NCI-H2227 (cell line): ENCODE measurements around the gene ADGRD1.

ENCODE experiments used
- DNase-seq: peaks from one replicate; lab custom pipeline; 2025; ENCODE audit not compliant: unreplicated experiment; lab: John Stamatoyannopoulos, UW

The ADGRD1 gene

DNA sequence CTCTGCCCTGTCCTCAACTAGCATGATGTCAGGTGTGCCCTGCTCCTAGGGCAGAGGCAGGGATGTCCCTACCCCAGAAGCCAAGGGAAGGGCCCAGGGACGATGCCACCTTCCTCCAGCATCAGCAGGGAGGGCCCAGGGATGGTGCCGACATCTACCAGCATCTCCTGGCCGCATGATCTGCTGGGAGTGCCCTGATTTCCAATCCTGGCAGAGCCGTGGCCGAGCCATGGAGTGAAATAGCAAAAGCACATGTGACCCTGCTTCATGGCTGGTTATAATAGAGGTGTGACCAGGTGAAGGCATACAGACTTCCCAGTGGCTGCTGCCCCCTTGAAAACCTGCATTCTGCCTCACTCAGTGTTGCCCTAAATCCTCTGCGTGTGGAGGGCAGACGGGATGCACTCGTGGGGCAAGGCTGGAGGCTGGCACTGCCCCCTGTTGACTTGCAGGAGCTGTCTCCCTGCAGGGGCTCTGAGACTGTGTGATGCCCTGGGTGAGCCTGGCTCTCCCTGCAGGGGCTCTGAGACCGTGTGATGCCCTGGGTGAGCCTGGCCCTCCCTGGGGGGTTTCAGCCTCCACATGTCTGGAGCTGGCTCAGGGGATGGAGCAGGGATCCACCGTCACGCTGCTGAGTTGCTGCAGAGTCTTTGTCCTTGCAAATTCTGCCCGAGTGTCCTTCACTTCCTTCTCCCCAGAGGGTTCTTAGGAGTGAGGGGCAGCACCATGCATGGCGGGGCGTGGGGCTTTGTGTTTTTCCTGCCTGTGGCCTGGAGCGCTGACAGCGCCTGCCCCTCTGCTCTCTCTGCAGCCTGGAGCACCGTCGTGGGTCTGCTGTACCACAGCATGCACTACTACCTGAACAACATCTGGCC, 51.7 kb downstream of the ADGRD1 start:
- DNase-seq, result no peak

DNA sequence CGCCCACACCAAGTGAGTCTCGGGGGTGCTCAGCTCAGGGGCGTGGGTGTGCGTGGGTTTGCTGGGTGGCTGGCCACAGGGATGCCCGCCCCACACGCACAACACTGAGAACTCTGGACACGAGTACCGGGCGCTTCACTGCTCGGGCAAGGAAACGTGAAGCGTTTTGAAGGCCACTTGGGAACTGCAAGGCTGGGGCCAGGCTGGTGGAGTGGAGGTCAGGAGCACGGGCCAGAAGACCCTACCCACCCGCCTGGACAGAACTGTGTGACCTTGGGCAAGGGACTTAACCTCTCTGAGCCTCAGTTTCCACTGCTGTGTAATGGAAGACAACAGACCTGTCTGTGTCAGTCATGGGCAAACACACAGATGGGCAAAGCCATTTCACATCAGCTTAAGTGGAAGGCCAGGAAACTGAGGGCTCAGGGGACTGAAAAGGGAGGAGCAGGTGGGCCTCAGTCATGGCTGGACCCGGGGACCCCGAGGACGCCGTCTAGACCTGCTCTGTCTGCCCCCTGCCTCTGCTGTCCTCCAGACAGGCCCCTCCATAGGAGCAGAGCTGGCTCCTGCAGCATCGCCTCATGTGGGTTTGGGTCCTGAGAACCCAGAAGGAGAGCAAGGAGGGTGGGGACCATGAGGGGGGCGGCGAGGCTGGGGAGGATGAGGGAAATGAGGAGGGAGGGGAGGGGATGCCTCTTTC, 52.5 kb downstream of the ADGRD1 start:
- DNase-seq, result no peak

DNA sequence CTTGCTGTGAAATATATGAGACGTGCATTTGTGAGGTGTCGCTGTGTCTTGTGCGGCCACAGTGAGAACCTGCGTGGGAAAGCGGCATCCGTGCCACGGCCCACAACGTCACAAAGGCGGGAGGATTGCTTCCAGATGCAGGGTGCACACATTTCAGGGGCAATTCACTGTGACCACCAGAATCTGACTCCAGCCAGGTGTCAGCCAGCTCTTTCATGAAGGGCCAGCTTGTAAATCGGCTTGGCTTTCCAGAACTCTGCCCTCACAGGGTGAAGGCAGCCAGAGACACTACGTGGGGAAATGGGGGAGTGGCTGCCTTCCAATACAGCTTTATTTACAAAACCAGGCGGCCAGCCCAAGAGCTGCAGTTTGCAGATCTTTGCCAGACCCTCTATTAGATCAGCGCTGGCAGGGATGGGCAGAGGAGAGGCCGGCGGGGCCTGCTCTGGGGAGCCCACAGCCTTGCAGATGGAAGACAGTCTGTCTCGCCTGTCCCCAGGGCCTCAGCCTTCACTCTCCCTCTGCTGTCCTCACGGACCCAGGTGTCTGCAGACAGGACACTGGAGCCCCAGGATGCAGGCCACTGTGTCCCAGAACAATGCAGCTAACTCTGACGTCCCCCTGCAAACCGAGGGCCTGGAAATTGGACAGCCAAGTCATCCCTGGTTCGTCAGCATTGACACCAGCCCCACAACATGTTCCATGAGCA, 53.5 kb downstream of the ADGRD1 start:
- no peak for DNase-seq

DNA sequence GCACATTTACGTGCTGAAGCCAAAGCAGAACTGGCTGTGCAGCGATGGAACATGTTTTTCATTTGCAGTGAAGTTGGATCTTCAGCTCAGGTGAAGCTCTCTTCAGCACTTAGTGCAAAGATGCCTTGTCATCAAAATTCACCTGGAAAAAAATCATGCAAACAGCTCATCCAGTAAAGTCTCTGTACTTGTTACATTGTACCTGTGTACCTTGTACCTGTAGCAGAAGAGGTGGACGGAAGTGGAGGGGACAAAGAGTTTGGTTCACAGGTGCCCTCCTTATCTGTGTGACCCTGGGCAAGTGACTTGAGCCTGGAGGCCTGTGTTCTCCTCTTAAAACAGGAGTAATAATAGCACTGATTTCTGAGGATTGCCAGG, 54.0 kb downstream of the ADGRD1 start:
- DNase-seq, result no peak

DNA sequence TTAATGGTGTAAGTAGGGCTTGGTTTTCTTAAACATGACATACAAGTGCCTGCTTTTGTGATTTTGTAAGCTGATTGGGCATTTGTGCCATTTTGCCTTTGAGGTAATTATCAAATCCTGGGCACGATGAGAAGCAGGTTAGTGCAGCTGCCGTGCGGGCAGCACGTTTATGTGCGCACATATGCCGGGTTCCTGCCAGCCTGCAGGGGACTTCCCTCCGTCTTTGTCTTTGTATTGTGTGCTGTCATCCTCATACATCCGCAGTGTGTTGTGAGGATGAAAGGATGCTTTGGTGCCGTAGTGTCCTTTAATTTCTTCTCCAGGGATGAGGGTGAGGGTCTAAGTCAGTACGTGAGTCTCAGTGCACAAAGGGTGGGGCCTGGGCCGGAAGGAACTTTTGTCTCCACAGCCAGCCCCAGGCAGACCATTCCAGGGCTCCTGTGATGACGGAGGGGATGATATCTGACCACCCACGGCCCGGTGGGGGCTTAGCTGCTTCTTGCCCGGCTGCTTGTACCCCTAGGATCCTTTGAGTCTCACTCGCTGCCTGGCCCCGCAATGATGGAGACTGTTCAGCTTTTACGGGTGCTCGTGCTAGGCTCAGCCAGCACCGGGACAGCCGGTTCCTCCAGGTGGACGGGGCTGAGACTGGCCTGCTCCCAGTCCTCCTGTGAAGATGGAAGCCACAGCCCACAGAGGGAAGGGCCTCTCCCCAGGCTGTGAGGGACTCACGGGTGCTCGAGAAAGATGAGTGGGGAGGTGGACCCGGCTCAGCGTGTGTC, 54.6 kb downstream of the ADGRD1 start:
- DNase-seq, result no peak

DNA sequence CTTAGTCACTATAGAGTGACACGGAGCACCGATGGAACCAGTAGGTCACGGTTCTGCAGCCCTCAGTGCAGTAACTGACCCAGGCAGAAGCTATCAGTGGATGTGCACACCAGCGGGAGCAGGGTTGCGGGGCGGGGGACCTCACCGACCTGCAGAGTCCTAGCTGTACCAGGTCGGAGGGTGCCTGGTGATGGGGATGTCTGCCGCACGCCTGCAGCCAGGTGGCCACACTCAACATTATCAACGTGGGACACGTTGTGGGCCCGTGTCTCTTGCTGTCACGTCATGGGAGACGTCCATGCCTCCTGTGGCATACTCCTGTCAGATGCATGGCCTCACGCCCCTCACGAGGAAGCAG, 55.2 kb downstream of the ADGRD1 start:
- no peak for DNase-seq

DNA sequence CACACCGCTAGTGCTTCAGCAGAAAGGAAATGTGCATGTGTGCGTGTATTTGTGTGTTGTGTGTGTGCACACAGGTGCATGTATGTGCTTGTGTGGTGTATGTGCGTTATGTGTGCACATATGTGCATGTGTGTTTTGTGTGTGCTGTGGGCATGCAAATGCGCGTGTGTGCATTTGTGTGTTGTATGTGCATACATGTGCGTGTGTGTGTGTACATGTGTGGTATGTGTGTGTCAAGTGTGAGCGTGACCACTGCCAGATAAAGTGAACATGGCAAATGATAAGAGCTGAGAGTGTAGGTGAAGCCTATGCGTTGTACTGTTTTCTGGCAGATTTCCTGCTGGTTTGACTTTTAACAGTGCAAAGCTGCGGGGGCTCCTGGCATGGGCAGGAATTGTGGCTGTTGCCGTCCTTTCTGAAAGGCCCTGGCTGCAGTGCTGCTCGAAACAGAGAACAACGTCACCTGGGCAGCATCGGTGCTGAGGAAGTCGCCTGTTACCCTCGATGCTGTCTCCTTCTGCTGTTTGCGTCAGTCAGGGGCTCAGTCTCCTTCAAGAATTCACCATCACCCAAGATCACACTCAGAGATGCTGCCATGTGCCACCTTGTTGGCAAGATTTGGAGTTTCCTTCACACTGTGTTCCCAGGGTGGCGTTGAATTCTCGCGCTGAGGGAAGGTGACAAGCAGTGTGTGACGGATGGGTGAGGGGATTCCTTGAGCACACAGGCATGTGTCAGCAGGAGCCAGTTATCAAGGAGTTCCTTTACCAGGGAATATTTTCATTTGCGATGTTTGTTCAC, 56.1 kb downstream of the ADGRD1 start:
- DNase-seq, result no peak

DNA sequence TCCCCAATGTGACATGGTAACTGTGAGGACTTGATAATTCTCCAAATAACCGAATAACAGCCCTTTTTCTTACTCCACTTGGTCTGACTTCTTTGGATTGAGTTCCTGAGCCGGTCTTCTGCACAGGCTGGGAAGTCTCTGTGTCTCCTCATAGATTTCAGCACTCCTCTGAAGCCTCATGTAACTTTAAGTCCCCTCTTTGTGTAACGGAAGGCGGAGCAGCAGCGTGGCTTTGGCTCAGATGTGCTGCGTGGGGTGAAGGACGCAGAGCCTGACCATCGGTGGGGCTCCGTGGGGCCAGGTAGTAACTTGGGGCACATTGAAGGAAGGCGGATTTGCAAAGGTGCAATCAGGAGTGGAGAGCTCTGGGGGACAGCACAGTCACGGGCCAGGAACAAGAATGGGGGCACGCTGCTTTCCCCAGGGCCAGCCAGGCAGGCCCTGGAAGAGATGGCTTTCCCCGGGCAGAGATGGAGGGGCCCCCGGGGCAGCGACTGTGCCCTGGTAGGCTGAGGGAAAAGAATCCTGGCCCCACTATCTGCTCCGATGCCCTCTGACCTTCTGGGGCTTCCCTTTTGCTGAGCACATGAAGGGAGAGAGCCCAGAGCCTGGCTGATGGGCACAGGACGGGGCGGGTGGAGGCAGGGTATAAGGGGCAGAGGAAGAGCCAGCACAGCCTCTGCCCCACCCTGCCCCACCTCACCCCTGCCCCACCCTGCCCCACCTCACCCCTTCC, 56.9 kb downstream of the ADGRD1 start:
- DNase-seq, result no peak

DNA sequence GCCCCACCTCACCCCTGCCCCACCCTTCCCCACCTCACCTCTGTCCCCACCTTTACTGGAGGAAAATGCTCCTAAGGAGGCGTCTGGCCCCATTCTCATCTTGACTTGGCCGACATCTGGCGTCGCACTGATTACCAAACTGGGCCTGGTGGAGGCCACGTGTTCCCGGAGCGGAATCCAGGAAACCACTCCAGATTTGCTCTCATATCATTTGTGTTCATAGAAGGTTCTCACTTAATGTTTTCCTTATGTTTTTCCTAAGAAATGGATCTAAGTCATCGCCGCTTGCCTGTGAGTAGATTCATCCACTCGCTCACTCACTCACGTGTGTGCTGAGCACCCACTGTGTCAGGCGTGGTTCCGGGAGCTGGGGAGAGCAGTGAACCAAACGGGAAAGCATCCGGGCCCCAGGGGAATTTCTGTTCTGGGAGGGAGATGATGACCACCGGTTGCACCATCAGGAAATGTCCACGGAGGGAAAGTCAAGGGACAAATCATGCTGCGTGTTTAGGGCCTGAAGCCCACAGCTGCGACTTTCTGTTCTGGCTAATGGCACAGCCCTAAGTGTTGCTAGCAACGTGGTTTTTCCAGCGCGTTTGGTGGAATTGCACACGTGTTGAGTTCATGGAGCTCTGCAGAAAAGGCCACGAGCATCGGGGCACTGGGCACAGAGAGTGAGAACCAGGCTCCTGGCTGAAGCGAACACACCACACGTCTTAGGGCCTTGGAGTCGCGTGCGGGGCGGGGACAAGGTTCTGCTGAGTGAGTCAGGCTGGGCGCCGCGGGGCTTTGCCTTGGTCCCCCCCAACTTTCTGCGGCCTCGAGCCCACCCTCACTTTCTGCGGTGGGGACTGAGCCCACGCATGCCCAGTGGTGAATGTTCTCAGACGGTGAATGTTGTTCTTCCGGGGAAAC, 57.7 kb downstream of the ADGRD1 start:
- no peak for DNase-seq

DNA sequence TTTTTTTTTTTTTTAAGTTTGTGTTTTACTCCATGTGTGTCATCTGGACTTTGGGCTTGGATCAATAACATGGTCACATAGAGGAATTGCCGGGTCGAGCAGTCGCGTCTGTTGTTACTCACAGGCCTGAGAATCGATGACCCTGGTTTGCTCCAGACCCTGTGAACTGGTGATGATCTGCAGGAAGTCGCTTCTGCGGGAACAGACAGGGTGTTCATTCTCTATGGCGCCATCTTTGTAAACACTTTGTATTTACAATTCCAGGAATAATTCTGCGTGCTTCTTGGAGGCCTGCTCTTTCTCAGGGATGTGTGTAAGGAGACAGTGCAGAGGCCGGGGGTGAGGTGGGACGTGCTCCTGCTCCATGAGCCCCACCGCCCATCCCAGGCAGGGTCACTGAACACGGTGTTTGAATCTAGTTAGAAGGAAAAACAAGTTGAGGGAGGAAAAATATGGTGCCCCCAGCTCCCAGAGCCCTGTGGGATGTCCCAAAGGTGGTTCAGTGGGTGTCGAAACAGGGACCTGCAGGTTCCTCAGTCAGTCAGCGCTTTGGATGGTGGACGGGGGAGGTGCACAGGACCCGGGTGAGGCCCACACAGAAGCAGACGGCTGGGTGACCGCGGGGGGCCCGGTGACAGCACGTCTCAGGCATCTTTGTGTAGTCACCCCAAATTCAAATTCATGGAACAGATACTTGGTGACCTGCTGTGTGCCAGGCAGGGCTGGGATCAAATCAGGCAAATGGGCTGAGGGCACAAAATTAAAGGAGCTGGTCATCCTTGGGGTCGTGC, 58.8 kb downstream of the ADGRD1 start:
- no peak for DNase-seq

DNA sequence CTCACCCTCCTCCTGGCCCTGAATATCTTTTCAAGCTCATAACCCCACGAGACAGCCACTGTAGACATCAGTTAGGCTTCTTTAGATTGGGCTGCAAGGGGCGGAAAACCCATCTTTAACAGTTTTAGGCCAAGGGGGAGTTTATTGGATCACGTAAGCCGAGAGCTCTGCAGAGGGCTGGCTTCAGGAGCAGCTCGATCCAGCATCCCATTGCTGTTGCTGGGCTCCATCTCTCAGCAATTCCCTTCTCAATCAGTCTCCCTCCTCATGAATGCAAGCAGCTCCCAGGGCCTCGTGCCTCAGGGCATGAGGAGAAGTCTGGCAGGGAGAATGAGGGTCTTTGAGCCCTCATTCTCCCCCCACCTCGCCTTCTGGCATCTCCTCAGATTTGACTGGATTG, 59.4 kb downstream of the ADGRD1 start:
- DNase-seq, result no peak

DNA sequence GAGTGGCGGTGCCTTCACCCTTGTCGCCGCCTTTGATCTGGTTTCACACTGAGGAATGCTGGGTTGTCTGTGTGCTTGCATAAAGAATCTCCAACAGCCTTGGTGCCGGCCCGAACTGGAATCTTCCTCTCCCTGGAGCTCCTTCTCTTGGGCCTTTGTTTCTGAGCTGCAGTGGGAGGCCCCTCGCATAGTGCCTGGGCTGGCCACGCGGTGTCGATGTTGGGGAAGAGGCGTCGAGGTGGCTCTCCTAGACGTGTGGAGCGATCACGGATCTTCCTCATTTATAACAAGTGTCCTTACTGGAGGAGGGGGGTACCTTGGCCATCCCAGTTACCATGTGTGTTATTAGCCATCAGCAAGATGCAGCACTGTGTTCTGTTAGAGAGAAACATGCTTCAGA, 60.6 kb downstream of the ADGRD1 start:
- DNase-seq, result no peak

DNA sequence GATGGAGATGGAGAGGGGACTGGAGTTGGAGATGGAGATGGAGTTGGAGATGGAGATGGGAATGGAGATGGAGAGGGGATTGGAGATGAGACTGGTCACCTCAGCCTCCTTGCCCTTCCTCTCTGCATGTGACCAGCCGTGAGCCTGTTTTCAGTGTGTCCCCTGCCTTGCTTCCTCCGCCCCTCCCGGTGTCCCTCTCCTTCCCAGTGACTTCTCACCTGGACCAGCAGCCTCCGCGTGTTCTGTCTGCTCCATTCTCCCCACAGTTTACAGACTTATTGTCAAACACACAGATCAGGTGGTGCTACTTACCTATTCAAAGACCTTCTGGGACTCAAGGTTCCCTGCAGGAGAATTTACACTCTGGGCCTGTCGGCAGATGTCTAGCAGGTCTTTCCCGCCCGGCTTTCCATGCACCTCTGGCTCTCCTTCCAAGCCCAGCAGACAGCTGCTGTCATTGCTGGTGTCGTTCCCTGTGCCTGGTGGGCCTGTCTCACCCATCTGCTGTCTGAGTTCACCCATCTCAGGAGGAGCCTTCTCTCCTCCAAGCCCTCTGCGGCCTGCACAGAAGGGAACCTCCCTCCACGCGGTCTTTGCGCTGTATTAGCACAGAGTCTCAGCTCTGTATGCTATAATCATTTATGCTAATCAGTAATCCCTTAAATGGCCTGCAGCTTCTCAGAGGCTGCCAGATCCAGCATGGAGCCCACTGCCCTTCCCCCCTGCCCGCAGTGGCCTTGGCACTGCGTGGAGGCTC, 62.1 kb downstream of the ADGRD1 start:
- no peak for DNase-seq

DNA sequence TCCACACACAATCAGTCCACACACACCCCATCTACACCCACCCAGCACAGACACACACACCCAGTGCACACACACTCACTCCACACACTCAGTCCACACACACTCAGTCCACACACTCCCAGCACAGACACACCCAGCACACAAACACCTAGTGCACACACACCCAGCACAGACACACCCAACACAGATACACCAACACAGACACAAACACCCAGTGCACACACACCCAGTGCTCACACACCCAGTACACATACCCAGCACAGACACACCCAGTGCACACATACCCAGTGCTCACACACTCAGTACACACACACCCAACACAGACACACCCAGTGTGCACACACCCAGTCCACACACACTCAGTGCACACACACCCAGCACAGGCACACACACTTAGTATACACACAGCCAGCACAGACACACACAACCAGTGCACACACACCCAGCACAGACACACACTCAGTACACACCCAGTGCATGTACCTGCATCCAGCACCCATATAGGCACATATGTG, 63.8 kb downstream of the ADGRD1 start:
- DNase-seq, result no peak

DNA sequence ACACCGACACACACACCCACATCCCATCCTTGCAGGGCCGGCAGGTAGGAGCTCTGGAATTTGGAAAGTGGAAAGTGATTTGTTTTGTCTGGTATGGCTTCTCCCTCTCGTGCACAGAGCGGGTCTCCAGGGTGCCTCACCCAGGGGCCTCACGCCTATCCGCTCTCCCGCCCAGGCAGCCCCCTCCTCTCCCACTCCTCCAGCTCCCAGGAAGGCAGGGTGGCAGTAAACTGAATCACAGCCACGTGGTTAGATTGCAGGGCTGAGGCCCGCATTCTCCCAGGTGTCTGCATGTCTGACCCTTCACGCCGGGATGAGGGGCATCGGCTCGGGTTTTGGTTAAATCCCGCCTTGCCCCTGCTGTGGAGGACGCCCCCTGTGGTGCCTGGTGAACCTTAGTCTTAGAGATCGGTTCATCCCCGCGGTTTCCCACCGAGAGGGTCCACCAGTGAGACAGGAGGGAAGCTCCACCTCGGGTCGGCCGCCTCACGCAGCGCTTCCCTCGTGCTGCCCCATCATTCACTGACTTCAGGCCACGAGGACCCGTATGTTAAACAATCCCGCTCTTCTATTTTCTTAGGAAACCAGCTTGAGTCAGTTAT, 64.4 kb downstream of the ADGRD1 start:
- DNase-seq, result no peak

DNA sequence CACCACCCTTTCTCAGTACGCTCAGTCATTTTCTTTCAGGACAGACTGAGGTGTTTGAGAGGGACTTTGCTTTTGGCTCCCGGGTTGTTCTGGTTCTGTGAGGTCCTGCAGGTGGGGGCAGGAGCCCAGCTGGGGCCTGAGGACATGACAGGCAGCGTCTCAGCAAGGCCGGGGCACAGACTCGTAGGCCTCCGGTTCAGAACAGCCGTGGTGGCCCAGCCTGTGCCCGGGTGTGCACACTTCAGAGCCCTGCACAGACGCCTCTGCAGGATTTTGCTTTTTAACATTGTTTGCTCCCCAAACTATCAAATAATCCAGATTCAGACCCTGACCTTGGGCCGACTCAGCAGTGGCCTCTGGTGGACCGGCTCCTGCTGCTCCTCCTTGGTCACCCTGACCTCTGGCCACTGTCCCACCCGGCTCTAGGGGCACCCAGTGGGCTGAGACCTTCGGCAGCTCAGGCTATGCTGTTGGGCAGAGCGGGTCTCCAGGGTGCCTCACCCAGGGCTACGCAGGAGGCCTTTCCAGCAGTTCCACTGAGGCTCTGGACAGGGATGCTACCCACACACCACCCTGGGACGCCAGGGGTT, 65.2 kb downstream of the ADGRD1 start:
- no peak for DNase-seq
